GM23248 (cell line): ENCODE measurements around the gene ZDHHC9.

Experiments used
- EZH2 ChIP-seq: fragments of 200-600 bp; sonication (generic); IDR thresholded peaks from 2 replicates; pipeline ENCODE4 v1.6.1; 2018; ENCODE audit warnings: antibody characterized with exemption, mild to moderate bottlenecking; ENCODE audit not compliant: insufficient read depth, poor library complexity, severe bottlenecking
- EZH2phosphoT487 ChIP-seq: fragments of 200-600 bp; sonication (generic); IDR thresholded peaks from 2 replicates; pipeline ENCODE4 v1.6.1; 2018; ENCODE audit warnings: antibody characterized with exemption, moderate library complexity, mild to moderate bottlenecking, low read depth; ENCODE audit not compliant: insufficient read depth

DNA sequence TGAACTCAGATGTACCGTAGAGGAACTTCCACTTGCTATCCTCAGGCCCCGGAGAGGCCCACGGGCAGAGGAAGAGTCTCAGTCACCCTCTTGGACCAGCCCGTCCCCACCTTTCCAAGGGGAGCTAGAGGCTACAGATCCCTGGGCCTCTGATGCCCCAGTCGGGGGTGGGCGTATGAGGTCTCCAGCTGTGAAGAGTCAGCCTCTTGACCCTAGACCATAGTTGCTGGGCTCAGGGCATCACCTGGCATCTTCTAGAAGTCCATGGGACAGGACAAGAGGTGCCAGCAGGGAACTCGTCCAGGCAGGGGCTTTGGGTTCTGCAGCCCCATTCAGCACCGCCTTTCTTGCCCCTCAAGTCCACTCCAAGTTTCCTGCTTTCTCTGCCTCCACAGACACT is 52.4 kb downstream of the ZDHHC9 start:
- TF ChIP-seq EZH2 (no peak), EZH2phosphoT487 (no peak)
